Stimulated activated CD4-positive, alpha-beta T cell treated with anti-CD3 and anti-CD28 coated beads, TNF-alpha, amount 100 ng/mL, for 1 hour (primary cell): ENCODE measurements around the gene TMF1.

Experiments
- DNase-seq, 3 donors: peaks; one replicate each; pipeline ENCODE4 v3.0.0-alpha.2; 2020; ENCODE audit warnings: low read depth in 3 of 3, low spot score in 1 of 3

TMF1 gene

GRCh38 chr3:69013253-69014021 is 38.7 kb downstream of the TMF1 start, which contains the start of gene EOGT:
TSS of gene EOGT (minus strand) at chr3:69013684. CDS start at chr3:69009846, 3,838 bp downstream.
- DNase-seq, result peak; percentile 31 to 74 (median 56)

GRCh38 chr3:69012800-69013252 is 39.3 kb downstream of the TMF1 start:
- DNase-seq, result no peak

- DNase-seq, result no peak
Measured at GRCh38 chr3:69012100-69012799, 39.9 kb downstream of the TMF1 start.

- no peak for DNase-seq
Measured at GRCh38 chr3:69011096-69011730, 40.9 kb downstream of the TMF1 start.

GRCh38 chr3:69009559-69010410 is 42.3 kb downstream of the TMF1 start:
- no peak for DNase-seq

- DNase-seq, result no peak
Measured at GRCh38 chr3:69008980-69009379, 43.2 kb downstream of the TMF1 start.

GRCh38 chr3:69005791-69006482 is 46.2 kb downstream of the TMF1 start:
- DNase-seq, result no peak

GRCh38 chr3:69005071-69005790 is 46.9 kb downstream of the TMF1 start:
- no peak for DNase-seq

GRCh38 chr3:69004138-69004537 is 48.0 kb downstream of the TMF1 start:
- DNase-seq, result no peak

- no peak for DNase-seq
Measured at GRCh38 chr3:68999605-69000004, 52.5 kb downstream of the TMF1 start.

- DNase-seq, result no peak
Measured at GRCh38 chr3:68999158-68999557, 53.0 kb downstream of the TMF1 start.

- DNase-seq, result no peak
Measured at GRCh38 chr3:68997887-68998286, 54.2 kb downstream of the TMF1 start.

GRCh38 chr3:68996356-68996995 is 55.7 kb downstream of the TMF1 start:
- no peak for DNase-seq

- no peak for DNase-seq
Measured at GRCh38 chr3:68988740-68989139, 63.4 kb downstream of the TMF1 start.

- no peak for DNase-seq
Measured at GRCh38 chr3:68987322-68987721, 64.8 kb downstream of the TMF1 start.

- DNase-seq, result no peak
Measured at GRCh38 chr3:68986496-68987208, 65.5 kb downstream of the TMF1 start.

- no peak for DNase-seq
Measured at GRCh38 chr3:68985146-68985790, 66.9 kb downstream of the TMF1 start.

GRCh38 chr3:68984011-68984530 is 68.1 kb downstream of the TMF1 start:
- no peak for DNase-seq
